Keratinocyte (primary cell): ENCODE results near the gene MRPL34.

ENCODE experiments used
- CTCF ChIP-seq, 3 experiments: IDR thresholded peaks in 1 of 3; conservative IDR thresholded peaks in 1 of 3; optimal IDR thresholded peaks in 1 of 3; 2 replicates in 2 of 3; 3 replicates in 1 of 3; pipeline versions ENCODE3 to v1.5.1; 2011; ENCODE audit warnings: low read length in 3 of 3, mild to moderate bottlenecking in 3 of 3, moderate library complexity in 2 of 3, control low read depth in 1 of 3, inconsistent platforms in 1 of 3; ENCODE audit not compliant: insufficient read depth in 2 of 3; ENCODE audit errors: extremely low read depth in 1 of 3
- EZH2 ChIP-seq: IDR thresholded peaks from one replicate; pipeline ENCODE4 v1.6.1; 2012; ENCODE audit warnings: inconsistent platforms, mild to moderate bottlenecking, low read length, moderate library complexity

DNA sequence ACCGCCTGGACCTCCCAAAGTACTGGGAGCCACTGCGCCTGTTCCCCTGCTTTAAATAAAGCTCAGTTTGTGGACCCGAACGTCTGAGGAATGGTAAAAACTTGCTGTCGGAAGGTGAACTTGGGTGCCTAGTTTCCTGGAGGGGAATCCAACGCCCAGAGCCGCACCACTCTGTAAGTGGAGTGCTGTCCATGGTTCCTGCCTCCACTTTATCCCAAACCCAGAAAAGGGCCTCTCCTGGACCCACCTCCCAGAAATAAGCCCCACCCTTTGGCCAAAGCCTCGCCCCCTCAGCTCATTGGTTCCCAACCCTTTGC, 26.6 kb downstream of the MRPL34 start:
- TF ChIP-seq CTCF (optimal IDR thresholded peaks at IDR 0.05 in 1 of 3, IDR thresholded peaks at IDR 0.05 in 1 of 3, conservative IDR thresholded peaks at IDR 0.05 in 1 of 3; ENCODE audit: extremely low read depth in 1 of 3, insufficient read depth in 2 of 3, low read length in 3 of 3) (no peak), EZH2 (no peak)
